SK-N-SH treated with all-trans-retinoic acid at 6 μM for 48 hours (cell line): Measurements from ENCODE around the gene LINGO1.

Experiments used
- ARNTL ChIP-seq: fragments of 450-650 bp; formaldehyde crosslinking; IDR thresholded peaks from 2 replicates; pipeline ENCODE4 v1.5.0; 2020; ENCODE audit warnings: low read depth, mild to moderate bottlenecking, moderate library complexity, borderline replicate concordance
- BACH2 ChIP-seq: fragments of 250-450 bp; sonication (Bioruptor Pico); IDR thresholded peaks from 2 replicates; pipeline ENCODE4 v1.9.0; 2021; ENCODE audit warnings: mild to moderate bottlenecking, borderline replicate concordance
- CREB5 ChIP-seq: fragments of 250-450 bp; sonication (Bioruptor Pico); IDR thresholded peaks from 2 replicates; pipeline ENCODE4 v1.5.1; 2020; ENCODE audit warnings: low read depth, mild to moderate bottlenecking, moderate library complexity
- CSDC2 ChIP-seq: fragments of 250-450 bp; sonication (Bioruptor Pico); IDR thresholded peaks from 2 replicates; pipeline ENCODE4 v1.5.0; 2020; ENCODE audit warnings: mild to moderate bottlenecking, moderate library complexity
- ISL1 ChIP-seq: fragments of 250-450 bp; sonication (Bioruptor Pico); IDR thresholded peaks from 2 replicates; pipeline ENCODE4 v2.1.2; 2022; ENCODE audit warnings: mild to moderate bottlenecking, moderate library complexity
- PATZ1 ChIP-seq: fragments of 250-450 bp; sonication (Bioruptor Pico); IDR thresholded peaks from 2 replicates; pipeline ENCODE4 v1.8.0; 2020; ENCODE audit warnings: mild to moderate bottlenecking, moderate library complexity, borderline replicate concordance
- PPARA ChIP-seq: fragments of 250-450 bp; sonication (Bioruptor Pico); IDR thresholded peaks from 2 replicates; pipeline ENCODE4 v1.5.0; 2020; ENCODE audit warnings: mild to moderate bottlenecking, borderline replicate concordance
- SNAI2 ChIP-seq: fragments of 250-450 bp; sonication (Bioruptor Pico); IDR thresholded peaks from 2 replicates; pipeline ENCODE4 v1.5.0; 2020; ENCODE audit warnings: mild to moderate bottlenecking, moderate library complexity
- TCF4 ChIP-seq: fragments of 250-450 bp; sonication (Bioruptor Pico); IDR thresholded peaks from 2 replicates; pipeline ENCODE4 v1.8.0; 2021; ENCODE audit warnings: mild to moderate bottlenecking, moderate library complexity, borderline replicate concordance
- ZC3H10 ChIP-seq: fragments of 250-450 bp; sonication (Bioruptor Pico); IDR thresholded peaks from 2 replicates; pipeline ENCODE4 v1.5.1; 2021; ENCODE audit warnings: mild to moderate bottlenecking, moderate library complexity
- ZFP3 ChIP-seq: fragments of 250-450 bp; sonication (Bioruptor Pico); IDR thresholded peaks from 2 replicates; pipeline ENCODE4 v1.5.0; 2020; ENCODE audit warnings: mild to moderate bottlenecking, moderate library complexity
- ZFP30 ChIP-seq: fragments of 450-650 bp; formaldehyde crosslinking; IDR thresholded peaks from 2 replicates; pipeline ENCODE4 v1.5.0; 2022; ENCODE audit warnings: mild to moderate bottlenecking, moderate library complexity
- ZNF565 ChIP-seq: fragments of 450-650 bp; formaldehyde crosslinking; conservative IDR thresholded peaks from 2 replicates; pipeline ENCODE4 v1.5.0; 2020; ENCODE audit warnings: low read depth, mild to moderate bottlenecking, moderate library complexity
- ZNF8 ChIP-seq: fragments of 450-650 bp; formaldehyde crosslinking; IDR thresholded peaks from 2 replicates; pipeline ENCODE4 v1.5.0; 2020; ENCODE audit warnings: mild to moderate bottlenecking, moderate library complexity

GRCh38 chr15:77634266-77634962 lies 1.7 kb upstream of the LINGO1 start:
- TF ChIP-seq ISL1 (CRISPR knock-in tag) (no peak), ZC3H10 (CRISPR knock-in tag) (no peak), CSDC2 (CRISPR knock-in tag) (no peak), CREB5 (CRISPR knock-in tag) (no peak), PPARA (CRISPR knock-in tag) (no peak), ZFP3 (CRISPR knock-in tag) (no peak), PATZ1 (no peak), BACH2 (CRISPR knock-in tag) (no peak), ZNF8 (no peak), ARNTL (CRISPR knock-in tag) (no peak), SNAI2 (CRISPR knock-in tag) (no peak), ZNF565 (CRISPR knock-in tag) (no peak), ZFP30 (no peak), TCF4 (CRISPR knock-in tag) (no peak)
